Liver (tissue), 3 donors: ENCODE results near the gene ZDHHC14.

ENCODE experiments used
- ATF3 ChIP-seq: IDR thresholded peaks from 2 replicates; pipeline ENCODE4 v1.6.1; 2016; ENCODE audit warnings: antibody characterized with exemption
- CTCF ChIP-seq: fragments of 150-350 bp; IDR thresholded peaks from 2 replicates; pipeline ENCODE4 v1.5.1; 2017; ENCODE audit warnings: improper control_type of control experiment, low read depth, low read length; ENCODE audit not compliant: missing input control
- SP1 ChIP-seq: IDR thresholded peaks from 2 replicates; pipeline ENCODE4 v1.6.1; 2018; ENCODE audit warnings: antibody characterized with exemption, mild to moderate bottlenecking
- YY1 ChIP-seq: IDR thresholded peaks from 2 replicates; pipeline ENCODE4 v1.6.1; 2016; ENCODE audit warnings: antibody characterized with exemption, mild to moderate bottlenecking
- donor health status: healthy.
- donor health status: healthy.

DNA sequence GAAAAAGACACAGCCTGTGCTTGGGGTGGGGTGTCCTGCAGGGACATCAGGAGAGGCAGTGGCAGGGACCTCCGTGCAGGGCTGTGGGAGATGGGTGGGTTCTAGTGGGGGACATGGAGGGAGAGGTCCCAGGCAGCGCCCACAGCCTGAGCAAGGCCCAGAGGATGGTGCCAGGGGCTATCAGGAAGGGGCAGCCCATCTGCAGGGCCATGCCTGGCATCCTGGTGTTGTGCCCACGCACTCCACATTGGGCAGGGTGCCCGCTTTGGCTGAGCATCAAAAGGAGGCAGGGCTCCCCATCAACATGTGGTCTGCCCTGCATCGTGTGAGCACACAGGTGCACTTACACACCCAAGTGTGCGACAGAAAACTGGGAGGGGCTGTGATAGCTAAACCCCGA lies 257.8 kb downstream of the ZDHHC14 start:
- TF ChIP-seq SP1: no peak
- no peak for TF ChIP-seq CTCF
- no peak for TF ChIP-seq ATF3
- no peak for TF ChIP-seq YY1
